AG08396 (cell line): Measurements from ENCODE around the gene GPR152.
"Not testable (repeated sequence)": the region's sequence is repeated elsewhere in the genome, so short reads cannot be mapped to it uniquely, and the experiment has no call there.

ENCODE experiments used
- DNase-seq: peaks from one replicate; pipeline ENCODE4 v3.0.0; 2012; ENCODE audit warnings: low spot score, mixed read lengths

Gene GPR152

DNA sequence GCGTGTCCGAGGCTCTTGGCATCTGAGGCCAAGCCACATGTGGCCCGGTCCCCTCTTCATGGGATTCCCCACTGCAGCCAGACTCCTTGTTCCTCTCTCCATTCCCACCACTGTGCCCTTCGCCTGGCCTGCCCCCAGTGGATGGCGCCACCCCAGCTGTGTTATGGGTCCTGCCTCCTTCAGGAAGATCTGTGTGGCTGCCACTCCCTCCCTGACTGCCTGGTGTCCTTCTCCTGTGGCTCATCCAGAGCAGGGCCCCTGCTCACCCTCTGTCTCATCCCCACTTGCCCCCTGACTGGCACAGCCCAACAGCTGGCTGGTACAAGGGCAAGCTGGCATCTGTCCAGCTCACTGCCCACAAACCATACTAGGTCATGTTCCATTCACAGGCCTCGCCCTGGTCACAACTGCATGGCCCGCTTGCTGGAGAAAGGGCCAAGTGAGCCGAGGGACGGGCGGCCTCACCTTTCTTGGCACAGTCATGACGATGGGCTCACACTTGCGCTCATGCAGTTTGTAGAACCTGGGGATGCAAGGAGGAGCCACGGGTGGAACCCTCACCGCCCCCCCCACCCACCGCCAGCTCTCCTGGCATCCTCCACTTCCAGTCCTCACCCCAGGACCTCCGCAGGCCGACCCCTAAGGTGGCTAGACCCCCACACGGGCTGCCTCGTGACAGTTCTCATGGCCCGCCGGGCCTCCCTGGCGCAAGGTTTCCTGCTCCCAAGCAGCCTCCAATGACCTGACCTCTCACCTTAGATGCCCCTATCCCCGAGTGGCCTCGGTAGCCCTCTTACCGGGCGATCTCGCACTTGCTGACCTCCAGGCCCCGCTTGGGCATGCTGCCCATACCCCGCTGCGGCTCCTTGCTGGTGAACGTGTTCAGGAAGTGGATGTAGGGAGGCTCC is 13.0 kb downstream of the GPR152 start:
- peak; percentile 68 for DNase-seq

DNA sequence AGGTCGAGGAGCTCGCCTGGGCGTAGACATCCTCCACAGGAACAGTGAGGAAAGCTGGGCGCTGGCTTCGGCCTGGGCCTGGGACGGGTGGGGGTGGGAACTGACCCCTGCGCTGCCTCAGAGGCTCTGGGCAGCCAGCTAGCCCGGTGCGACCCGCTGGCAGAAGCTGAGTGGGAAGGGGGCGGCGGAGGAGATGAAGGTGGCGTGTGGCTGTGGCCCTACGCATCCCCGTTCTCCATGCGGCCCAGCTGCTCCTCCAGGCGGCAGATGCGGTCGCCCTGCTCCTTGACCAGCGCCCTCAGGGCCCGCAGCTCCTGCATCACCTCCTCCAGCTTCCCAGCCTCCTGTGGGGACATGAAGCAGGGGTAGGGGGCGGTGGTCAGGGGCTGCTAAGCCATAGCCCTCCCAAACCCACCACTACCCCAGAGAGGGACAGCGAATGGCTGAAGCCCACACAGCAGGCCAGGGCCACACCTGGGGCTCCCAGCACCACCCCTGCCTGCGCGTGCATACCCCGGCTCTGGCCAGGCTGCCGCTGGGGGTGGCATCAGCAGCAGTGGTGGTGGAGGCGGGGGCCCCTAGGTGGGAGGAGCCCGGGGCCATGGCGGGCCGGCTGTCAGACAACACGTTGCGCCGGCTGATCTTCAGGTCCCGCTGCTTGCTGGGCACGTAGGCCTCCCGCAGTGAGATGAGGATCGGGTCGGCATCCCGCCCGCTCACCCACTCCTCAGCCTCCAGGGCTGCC is 14.2 kb downstream of the GPR152 start:
- no peak for DNase-seq

DNA sequence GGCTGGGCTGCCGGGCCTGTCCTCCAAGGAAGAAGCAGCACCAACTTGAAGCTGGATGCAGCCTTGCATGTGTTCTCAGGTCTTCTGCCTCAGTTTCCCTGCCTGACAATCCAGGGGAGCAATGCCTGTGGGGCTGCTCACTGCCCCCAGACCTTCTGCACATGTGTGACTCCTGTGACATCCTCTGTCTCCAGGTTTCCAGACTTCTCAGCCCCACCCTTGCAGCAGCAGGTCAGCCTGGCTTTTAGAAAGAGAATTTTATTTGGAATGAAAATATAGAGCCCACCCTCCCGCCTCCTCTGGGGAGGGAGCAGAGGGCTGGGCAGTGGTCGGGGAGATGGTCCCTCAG is 14.7 kb downstream of the GPR152 start:
- no peak for DNase-seq

GRCh38 chr11:67437082-67437808 is 15.3 kb downstream of the GPR152 start, which contains the start of gene PTPRCAP:
PTPRCAP (minus strand) TSS chr11:67437682; CDS start chr11:67437619, 63 bp downstream.
- DNase-seq = no peak

GRCh38 chr11:67436459-67437081 is 16.0 kb downstream of the GPR152 start:
- no peak for DNase-seq

DNA sequence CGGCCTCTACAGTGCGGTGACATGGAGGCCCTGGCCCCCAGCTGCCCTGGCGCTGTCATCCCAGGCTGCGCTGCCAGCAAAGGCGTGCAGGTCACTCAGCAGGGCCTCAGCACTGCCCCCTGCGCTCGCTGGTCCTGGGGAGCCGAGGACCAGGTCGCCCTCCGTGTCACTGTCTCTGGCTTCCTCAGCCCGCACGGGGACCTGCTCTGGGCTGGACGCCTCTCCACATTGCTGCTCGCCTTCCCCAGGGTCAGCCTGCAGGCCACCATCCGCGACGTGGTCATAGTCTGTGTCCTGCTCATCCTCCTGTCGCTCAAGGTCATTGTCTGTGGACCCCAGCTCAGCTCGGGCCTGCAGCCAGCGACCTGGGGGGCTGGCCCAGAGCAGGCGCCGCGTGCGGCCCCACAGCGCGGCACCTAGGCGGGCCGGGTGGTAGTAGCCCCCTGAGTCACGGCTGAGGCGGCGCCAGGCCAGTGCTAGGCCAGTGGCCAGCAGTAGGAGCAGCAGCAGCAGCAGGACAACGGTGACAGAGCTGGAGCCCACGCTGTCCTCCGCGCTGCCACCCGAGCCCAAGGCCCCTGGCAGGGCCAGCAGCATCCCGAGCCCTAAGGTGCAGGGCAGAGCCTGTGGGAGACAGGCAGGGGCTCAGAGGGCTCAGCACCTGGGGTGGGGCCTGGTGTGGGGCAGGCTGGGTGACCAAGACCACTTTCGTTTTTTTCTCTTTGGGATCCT is 16.6 kb downstream of the GPR152 start:
- DNase-seq = no peak

GRCh38 chr11:67435031-67435726 is 17.4 kb downstream of the GPR152 start:
- no peak for DNase-seq

DNA sequence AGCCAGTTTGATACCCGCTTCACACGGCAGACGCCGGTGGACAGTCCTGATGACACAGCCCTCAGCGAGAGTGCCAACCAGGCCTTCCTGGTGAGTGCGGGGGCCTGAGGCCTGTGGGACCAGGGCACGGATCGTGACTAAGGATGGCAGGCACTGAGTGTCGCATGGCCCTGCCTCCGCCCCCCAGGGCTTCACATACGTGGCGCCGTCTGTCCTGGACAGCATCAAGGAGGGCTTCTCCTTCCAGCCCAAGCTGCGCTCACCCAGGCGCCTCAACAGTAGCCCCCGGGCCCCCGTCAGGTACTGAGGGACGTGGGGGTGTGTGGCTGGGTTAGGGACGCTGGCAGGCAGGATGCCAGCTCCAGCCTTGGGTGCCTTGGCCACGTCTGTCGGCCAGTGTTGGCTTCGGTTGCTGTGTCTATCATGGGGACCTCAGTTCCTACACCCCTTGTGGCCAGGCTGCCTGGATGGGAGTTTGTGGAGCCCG is 18.1 kb downstream of the GPR152 start:
- DNase-seq = no peak

GRCh38 chr11:67433536-67434394 is 18.8 kb downstream of the GPR152 start:
- no peak for DNase-seq

GRCh38 chr11:67432655-67433349 is 19.7 kb downstream of the GPR152 start:
- no peak for DNase-seq

DNA sequence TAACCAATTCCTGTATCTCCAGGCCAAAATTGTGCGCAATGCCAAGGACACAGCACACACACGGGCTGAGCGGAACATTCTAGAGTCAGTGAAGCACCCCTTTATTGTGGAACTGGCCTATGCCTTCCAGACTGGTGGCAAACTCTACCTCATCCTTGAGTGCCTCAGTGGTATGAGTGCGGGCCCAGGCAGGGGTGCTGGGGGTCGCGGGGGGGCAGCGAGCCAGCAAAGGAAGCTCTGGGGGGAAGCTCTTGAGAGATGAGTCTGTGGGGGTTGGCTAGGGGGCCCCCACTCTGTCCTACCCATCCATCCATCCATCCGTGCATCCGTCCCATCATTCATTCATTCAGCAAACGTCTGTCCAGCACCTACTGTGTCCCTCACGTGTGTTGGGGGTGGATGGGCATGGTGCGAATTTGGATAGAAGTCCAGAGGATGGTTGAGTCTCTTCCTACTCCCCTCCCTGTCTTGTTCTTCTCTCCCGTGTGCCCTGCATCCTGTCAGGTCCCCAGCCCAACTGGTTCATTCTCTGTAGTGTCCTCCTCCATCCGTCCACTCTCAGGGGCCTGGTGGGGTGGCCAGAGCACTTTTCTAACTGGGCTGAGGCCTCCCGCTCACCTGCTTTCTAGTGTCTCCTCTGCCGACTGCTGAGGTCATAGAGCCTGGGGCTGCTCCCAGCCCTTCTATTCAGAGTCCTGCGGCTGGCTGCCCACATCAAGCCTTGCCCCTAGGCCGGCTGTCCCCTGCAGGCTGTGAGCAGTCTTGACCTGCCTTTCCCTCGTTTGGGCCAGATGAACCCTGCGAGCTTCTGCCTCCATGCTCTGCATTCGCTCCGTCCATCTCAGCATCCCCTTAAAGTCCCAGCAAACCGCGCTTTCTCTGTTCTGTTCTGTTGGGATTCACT is 20.9 kb downstream of the GPR152 start:
- no peak for DNase-seq

DNA sequence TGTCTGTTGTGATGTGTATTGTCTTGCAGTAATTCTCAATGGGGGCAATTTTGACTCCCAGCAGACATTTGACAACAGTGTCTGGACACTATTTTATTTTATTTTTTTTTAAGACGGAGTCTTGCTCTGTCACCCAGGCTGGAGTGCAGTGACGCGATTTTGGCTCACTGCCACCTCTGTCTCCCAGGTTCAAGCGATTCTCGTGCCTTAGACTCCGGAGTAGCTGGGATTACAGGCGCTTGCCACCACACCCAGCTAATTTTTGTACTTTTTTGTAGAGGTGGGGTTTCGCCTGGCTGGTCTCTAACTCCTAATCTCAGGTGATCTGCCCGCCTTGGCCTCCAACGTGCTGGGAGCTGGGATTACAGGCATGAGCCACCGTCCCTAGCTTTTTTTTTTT is 22.8 kb downstream of the GPR152 start:
- no peak for DNase-seq

DNA sequence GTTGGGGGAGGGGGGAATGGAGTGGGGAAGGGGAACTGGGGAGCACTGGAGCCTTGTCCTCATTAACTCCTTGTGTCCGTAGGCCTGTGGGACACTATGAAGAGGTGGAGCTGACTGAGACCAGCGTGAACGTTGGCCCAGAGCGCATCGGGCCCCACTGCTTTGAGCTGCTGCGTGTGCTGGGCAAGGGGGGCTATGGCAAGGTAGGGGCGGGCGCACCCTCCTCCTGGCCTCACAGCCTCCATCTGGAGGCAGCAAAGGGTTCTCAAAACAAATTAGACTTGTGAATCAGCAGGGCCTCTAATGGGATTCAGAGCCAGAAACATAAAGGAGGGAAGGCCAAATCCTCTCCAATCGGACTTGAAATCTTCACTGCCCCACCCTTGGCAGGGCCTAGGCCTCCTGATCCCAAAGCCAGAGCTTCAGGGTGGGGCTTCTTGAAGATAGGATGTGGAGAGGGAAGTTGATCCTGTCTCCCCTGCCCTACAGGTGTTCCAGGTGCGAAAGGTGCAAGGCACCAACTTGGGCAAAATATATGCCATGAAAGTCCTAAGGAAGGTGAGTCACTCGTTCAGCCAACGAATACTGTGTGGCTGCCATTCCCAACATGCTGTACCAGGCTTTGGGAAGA is 23.4 kb downstream of the GPR152 start:
- no peak for DNase-seq

DNA sequence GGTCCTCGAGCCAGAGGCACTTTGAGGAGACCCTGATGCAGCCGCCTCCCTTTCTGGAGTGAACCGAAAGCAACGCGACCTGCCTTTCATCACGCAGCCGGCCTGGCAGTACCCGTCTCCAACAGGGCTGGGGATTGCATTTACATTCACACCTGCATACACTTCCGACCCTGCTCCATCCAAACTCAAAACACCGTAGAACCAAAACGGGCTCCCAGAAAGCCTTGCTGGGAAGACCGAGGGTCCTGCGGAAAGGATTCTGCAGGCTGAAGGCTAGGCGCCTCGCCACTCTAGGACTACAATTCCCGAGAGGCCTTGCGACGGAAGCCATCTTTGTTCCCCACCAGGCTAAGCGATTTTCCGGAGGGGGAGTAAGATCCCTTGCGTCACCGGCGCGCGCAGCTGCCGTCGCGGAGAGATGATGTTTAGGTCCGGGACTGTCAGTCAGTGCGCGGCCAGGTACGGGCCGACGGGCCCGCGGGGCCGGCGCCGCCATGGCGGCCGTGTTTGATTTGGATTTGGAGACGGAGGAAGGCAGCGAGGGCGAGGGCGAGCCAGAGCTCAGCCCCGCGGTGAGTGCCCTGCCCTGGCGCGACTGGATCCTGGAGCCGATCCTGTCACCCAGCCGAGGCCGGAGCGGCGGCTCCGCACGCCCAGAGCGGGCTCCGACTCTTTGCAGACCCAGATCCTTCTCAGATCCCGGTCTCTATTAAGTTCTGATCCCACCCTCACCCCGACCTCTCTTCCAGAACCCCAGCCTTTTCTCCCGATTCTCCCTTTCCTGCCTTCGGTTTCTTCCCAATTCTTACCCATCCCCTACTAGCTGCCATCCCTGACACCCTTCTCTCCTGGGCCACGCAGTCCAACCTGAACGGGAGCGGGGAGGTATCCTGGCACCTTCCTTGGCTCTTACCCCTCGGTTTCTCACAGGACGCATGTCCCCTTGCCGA is 24.2 kb downstream of the GPR152 start, which contains the start of gene RPS6KB2:
Gene RPS6KB2, plus strand, starts transcription at position 443 of the 950 bp plus-strand sequence. Its CDS starts 52 bp downstream, at position 495.
- DNase-seq = peak; percentile 100

DNA sequence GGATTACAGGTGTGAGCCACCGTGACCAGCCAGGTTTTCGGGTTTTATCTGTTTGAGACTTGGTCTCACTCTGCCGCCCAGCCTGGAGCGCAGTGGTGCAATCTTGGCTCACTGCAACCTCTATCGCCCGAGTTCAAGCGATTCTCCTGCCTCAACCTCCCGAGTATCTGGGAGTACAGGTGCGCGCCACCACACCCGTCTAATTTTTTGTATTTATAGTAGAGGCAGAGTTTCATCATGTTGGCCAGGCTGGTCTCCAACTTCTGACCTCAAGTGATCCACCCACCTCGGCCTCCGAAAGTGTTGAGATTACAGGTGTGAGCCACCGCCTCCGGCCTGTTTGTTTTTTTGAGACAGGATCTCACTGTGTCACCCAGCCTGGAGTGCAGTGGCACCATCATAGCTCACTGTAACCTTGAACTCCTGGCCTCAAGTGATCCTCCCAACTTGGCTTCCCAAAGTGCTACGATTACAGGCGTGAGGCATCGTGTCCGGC is 25.1 kb downstream of the GPR152 start:
- not testable (repeated sequence) for DNase-seq
